Fibroblast of gingiva (primary cell): ENCODE data around the gene NRL.

ENCODE experiments used
- DNase-seq: peaks from one replicate; pipeline ENCODE4 v3.0.0-alpha.2; 2011; ENCODE audit warnings: low read depth

NRL gene

GRCh38 chr14:24098927-24099813 is 15.6 kb downstream of the NRL start:
- no peak for DNase-seq

GRCh38 chr14:24098229-24098926 is 16.4 kb downstream of the NRL start:
- DNase-seq: no peak

GRCh38 chr14:24096545-24097181 is 18.1 kb downstream of the NRL start:
- no peak for DNase-seq

- DNase-seq: peak; percentile 48
These were observed 19.3 kb downstream of the NRL start for GRCh38 chr14:24095271-24096068.

DNA sequence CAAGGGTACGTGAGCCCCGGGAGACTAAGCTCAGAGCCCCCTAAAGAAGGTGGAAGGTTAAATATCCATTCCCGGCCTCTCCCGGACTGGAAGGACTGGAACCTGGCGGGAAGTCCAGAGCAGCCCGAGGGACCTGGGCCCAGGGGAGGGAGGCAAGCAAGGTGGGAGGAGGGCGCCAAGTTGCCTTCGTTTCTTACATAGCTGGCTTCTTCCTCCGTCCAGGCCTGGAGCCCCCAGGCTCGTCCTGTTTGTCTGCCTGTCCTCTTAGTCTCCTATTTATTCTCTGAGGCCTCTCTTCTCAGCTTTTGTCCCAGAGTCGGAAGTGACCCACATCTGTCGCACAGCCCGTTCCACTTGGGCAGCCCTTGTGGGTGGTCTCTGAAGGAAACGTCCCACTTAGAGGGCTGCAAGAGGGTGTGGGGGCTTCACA is 19.9 kb downstream of the NRL start:
- no peak for DNase-seq

- peak; percentile 95 for DNase-seq
These were observed 20.6 kb downstream of the NRL start, which contains the start of gene PCK2 for GRCh38 chr14:24093901-24094840. Gene PCK2 (plus strand): TSS chr14:24094311. CDS start chr14:24094406, 95 bp downstream.

DNA sequence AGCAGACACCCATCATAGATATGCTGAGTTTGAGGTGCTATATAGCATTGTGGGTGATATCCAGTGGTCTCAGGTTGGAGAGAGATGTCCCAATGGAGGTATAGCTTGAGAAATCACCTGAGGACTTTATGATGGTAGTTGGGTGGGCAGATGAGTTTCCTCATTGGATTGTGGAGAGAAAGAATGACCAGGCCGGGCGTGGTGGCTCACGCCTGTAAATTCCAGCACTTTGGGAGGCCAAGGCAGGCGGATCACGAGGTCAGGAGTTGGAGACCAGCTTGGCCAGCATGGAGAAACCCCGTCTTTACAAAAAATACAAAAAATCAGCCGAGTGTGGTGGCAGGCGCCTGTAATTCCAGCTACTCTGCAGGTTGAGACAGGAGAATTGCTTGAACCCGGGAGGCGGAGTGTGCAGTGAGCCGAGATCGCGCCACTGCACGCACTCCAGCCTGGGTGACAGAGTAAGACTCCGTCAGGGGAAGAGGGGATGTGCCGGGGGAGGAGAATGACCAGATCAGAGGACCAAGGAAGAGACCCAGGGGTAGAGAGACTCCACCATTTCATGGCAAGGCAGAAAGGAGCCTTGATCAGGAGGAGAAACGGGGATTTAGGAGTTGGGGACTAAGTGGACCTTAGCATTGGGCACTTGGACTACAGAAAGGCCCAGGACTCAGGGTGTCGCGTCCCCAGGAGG is 21.4 kb downstream of the NRL start:
- DNase-seq: no peak

GRCh38 chr14:24092505-24093206 is 22.1 kb downstream of the NRL start:
- DNase-seq: peak; percentile 69

GRCh38 chr14:24092110-24092504 is 22.6 kb downstream of the NRL start:
- no peak for DNase-seq

DNA sequence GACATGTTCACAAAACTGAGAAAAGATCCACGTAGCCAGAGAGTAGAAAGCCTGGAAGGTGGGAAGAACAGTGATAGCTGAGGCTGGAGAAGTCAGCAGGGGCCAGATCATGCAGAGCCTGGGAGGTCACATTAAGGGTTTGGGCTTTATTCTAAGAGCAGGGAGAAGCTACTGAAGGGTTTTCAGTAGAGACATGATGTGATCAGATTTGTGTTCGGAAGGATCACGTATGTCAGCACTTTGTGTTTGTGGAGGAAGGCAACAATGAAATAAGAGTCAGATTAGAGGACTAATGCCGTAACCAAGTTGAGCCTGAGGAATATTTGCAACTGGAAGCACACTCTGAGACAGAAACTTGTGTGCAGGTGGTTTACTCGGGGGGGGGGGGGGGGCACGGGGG is 24.9 kb downstream of the NRL start:
- DNase-seq: no peak

GRCh38 chr14:24088095-24088494 is 26.7 kb downstream of the NRL start:
- DNase-seq: no peak

DNA sequence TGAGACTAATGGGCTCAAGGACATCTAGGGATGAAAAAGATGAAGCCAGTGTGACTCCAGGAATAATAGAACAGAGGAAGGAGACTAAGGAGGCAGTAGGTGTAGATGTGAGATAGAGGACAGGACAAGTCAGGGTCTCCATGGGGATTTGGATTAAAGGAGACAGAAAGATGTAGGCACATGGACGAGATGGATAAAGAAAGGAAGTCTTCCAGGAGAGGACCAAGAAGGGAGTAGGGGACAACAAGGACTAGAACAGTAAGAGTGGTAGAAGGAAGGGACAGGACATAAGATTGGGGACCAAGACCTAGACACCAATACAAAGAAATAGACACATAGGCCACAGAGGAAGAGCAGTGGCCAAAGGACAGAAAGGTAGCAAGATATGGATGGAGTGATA is 27.7 kb downstream of the NRL start:
- no peak for DNase-seq

- DNase-seq: no peak
These were observed 28.4 kb downstream of the NRL start for GRCh38 chr14:24086193-24086955.

DNA sequence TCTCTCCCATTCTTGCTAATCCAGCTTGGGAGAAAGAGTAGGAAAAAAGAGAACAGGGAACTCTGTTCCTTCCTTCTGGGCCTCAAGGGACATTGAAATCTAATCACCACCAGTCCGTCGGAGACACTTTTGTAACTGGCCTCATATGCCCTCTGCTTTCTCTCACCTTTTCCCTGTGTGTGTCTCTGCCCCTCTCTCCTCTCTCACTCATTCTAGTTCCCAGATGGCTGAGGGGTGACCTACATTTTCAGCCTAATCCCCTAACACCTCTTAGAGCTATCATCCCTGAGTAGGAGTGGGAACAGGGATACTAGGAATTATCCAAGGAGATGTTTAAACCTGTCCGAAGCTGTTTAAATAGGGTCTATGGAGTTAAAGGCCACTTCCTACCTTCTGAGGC is 29.5 kb downstream of the NRL start:
- DNase-seq: no peak

DNA sequence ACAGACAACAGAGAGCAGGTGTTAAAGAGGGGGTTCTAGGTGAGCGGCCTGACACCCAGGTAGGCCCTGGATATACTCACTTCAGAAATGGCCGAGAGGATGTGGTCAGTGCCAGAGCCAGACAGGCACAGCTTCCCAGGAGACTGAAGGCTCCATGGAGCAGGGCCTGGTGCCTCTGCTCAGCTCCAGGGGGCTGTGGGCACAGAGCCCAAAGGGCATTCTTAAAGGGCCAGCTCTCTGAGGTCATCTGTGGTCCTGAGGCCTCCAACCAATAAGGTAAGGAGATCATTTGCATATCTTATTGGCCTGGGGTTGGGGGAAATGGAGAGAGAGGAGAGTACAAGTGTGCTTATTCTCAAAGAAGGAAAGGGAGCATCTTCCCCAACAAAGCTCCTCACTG is 30.3 kb downstream of the NRL start:
- DNase-seq: no peak

- DNase-seq: no peak
These were observed 31.3 kb downstream of the NRL start for GRCh38 chr14:24083462-24083861.

DNA sequence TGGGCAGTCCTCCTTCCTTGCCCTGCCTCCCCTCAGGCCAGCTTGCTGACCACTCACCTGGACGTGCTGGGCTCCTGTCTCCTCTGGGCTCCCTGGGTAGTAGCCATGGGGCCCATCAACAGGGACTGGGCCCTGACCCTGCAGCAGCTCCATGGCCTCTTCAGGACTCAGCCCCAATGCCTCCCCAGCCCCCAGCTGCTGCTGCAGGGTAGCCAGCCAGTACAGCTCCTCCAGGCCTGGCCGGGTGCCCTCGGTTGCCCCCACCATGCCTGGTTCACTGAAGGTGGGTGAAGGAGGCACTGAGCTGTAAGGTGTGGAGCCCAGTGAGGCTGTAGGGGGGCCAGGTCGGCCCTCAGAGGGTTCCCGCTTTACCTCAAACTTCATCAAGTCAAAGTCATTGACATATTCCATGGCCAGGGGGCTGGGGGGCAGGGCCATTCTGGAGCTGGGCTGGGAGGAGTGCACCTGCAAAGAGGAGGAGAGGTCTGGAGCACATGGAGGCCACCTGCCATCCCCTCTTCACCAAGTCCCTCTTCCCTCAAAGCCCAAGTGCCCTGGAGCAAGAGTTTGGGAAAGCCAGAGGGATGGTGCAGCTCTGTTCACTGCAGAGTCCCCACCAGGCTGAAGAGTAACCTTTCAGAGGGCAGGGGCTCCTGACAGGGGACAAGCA is 32.2 kb downstream of the NRL start:
- DNase-seq: no peak

GRCh38 chr14:24081739-24082211 is 33.0 kb downstream of the NRL start:
- DNase-seq: no peak
